PC-9 (cell line): Measurements from ENCODE around the gene ITPRIPL2.

Experiments used
- CTCF ChIP-seq: fragments of 200-600 bp; sonication (generic); conservative IDR thresholded peaks from 2 replicates; pipeline ENCODE4 v1.6.1; 2017; ENCODE audit warnings: mixed run types, antibody characterized with exemption, mild to moderate bottlenecking, moderate library complexity
- EZH2 ChIP-seq: fragments of 200-600 bp; sonication (generic); IDR thresholded peaks from 2 replicates; pipeline ENCODE4 v1.8.0; 2017; ENCODE audit warnings: antibody characterized with exemption, low read depth

GRCh38 chr16:19139436-19140091 lies 25.8 kb downstream of the ITPRIPL2 start:
- TF ChIP-seq CTCF (no peak), EZH2 (no peak)
